ENCODE data around the gene PAWR.

PAWR gene

DNA sequence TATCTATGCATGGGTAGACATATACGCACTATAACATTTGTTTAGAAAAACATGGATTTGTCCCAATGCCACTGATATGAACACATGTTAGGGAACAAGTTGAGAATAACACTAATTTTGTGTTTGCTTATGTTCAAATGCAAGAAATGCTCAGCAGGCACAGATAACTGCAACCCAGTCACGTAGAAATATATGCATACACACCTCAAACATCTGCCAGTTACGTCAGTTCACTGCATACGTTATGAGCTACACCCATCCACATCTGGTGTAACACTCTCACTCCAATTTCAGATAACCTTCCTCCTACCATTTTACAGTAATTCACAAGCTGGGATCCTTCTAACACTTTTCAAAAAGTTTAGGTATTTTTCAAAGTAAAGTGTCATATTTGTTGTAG, 10.7 kb downstream of the PAWR start:
- DNase-seq (ENCODE audit: low spot score), result no peak
- TF ChIP-seq, protein P1, sequence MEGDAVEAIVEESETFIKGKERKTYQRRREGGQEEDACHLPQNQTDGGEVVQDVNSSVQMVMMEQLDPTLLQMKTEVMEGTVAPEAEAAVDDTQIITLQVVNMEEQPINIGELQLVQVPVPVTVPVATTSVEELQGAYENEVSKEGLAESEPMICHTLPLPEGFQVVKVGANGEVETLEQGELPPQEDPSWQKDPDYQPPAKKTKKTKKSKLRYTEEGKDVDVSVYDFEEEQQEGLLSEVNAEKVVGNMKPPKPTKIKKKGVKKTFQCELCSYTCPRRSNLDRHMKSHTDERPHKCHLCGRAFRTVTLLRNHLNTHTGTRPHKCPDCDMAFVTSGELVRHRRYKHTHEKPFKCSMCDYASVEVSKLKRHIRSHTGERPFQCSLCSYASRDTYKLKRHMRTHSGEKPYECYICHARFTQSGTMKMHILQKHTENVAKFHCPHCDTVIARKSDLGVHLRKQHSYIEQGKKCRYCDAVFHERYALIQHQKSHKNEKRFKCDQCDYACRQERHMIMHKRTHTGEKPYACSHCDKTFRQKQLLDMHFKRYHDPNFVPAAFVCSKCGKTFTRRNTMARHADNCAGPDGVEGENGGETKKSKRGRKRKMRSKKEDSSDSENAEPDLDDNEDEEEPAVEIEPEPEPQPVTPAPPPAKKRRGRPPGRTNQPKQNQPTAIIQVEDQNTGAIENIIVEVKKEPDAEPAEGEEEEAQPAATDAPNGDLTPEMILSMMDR (IDR thresholded peaks at IDR 0.05; ENCODE audit: extremely low read depth, insufficient read depth, missing control alignments), result no peak
- in situ Hi-C loops (cut with MboI; ENCODE audit: low pct_unique_long_range_greater_than_20kb, low sequenced_read_pairs, unreplicated experiment), result no loop called here

GRCh38 chr12:79678306-79678705, 12.5 kb downstream of the PAWR start:
- in situ Hi-C loops (cut with MboI; ENCODE audit: low pct_unique_long_range_greater_than_20kb, low sequenced_read_pairs, unreplicated experiment), result no loop called here
- no peak for DNase-seq (ENCODE audit: low spot score)
- TF ChIP-seq, protein P1 (IDR thresholded peaks at IDR 0.05; ENCODE audit: extremely low read depth, insufficient read depth, missing control alignments), result no peak

- TF ChIP-seq, protein P1 (IDR thresholded peaks at IDR 0.05; ENCODE audit: extremely low read depth, insufficient read depth, missing control alignments), result no peak
- in situ Hi-C loops (cut with MboI; ENCODE audit: low pct_unique_long_range_greater_than_20kb, low sequenced_read_pairs, unreplicated experiment), result no loop called here
- DNase-seq (ENCODE audit: low spot score), result no peak
Observed at GRCh38 chr12:79677672-79678071, 13.1 kb downstream of the PAWR start.

DNA sequence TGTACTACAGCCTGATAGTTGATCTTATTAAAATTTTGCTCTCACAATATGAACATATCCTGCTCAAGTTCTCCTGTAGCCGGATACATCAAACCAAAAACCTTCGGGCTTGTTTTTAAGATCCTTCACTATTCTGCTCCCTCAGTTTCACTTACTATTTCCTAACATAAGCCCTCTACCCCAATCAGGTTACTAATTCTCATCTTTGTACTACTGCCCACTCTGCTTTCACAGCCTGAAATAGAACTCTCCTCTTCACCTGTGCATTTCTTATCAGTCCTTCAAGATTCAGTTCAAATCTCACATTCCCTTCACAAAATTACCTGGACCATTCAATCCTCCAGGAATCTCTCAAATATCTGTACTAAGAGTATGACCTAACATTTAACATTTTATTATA, 14.2 kb downstream of the PAWR start:
- in situ Hi-C loops (cut with MboI; ENCODE audit: low pct_unique_long_range_greater_than_20kb, low sequenced_read_pairs, unreplicated experiment), result no loop called here
- no peak for DNase-seq (ENCODE audit: low spot score)
- TF ChIP-seq, protein P1 (IDR thresholded peaks at IDR 0.05; ENCODE audit: extremely low read depth, insufficient read depth, missing control alignments), result no peak

GRCh38 chr12:79674629-79675028, 16.1 kb downstream of the PAWR start:
- no peak for DNase-seq (ENCODE audit: low spot score)
- in situ Hi-C loops (cut with MboI; ENCODE audit: low pct_unique_long_range_greater_than_20kb, low sequenced_read_pairs, unreplicated experiment), result no loop called here
- TF ChIP-seq, protein P1 (IDR thresholded peaks at IDR 0.05; ENCODE audit: extremely low read depth, insufficient read depth, missing control alignments), result no peak

GRCh38 chr12:79673354-79673753, 17.4 kb downstream of the PAWR start:
- in situ Hi-C loops (cut with MboI; ENCODE audit: low pct_unique_long_range_greater_than_20kb, low sequenced_read_pairs, unreplicated experiment), result no loop called here
- TF ChIP-seq, protein P1 (IDR thresholded peaks at IDR 0.05; ENCODE audit: extremely low read depth, insufficient read depth, missing control alignments), result no peak
- DNase-seq (ENCODE audit: low spot score), result no peak

DNA sequence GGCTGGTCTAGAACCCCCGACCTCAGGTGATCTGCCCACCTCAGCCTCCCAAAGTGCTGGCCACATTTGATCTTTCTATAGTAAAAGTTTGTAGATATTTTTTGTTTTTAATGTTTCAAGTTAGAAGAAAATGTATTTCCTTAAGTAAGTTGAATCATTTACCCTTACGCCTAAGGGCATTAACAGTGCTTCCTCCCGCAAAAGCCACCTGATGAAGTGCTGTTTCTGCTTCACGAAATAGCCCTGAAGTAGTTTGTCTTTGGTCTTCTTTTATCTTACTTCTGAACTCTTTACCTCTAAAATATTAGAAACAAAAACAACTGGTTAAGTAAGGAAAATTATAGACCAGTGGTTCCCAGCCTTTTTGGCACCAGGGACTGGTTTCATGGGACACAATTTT, 22.7 kb downstream of the PAWR start:
- in situ Hi-C loops (cut with MboI; ENCODE audit: low pct_unique_long_range_greater_than_20kb, low sequenced_read_pairs, unreplicated experiment), result no loop called here
- TF ChIP-seq, protein P1 (IDR thresholded peaks at IDR 0.05; ENCODE audit: extremely low read depth, insufficient read depth, missing control alignments), result no peak
- no peak for DNase-seq (ENCODE audit: low spot score)
